B cell (primary cell): ENCODE data around the gene RBM33. TPM values are rescaled to one million over a fixed set of nuclear protein-coding genes. Genes with fewer than 3 reads are reported as not detected.

Experiments used
- ATAC-seq: fragments of 200-7000 bp; cut with Tn5 transposase; one replicate; pipeline ENCODE4 v1.10.0; 2021; ENCODE audit warnings: low read depth, mild to moderate bottlenecking, moderate number of reproducible peaks, moderate library complexity
- CTCF ChIA-PET: fragments of 350-600 bp; sonication (Branson Sonifier 250); formaldehyde crosslinking; loops from one replicate; lab custom pipeline; 2021; ENCODE audit warnings: antibody characterized with exemption, inconsistent platforms; lab: Charles Lee
- POLR2A ChIA-PET: fragments of 350-600 bp; sonication (Branson Sonifier 250); formaldehyde crosslinking; loops from one replicate; lab custom pipeline; 2021; ENCODE audit warnings: antibody characterized with exemption; lab: Charles Lee
- DNase-seq: peaks from one replicate; pipeline ENCODE4 v3.0.0; 2013
- H2AFZ ChIP-seq: 2 replicates; pipeline ENCODE4 v1.6.1; 2012; ENCODE audit warnings: mild to moderate bottlenecking, low read depth, low read length; ENCODE audit not compliant: insufficient read depth, poor library complexity, severe bottlenecking
- H3K27ac ChIP-seq, 2 donors: 1 replicate in 1 of 2; 2 replicates in 1 of 2; pipeline ENCODE4 v1.5.1; 2012 to 2013; ENCODE audit warnings: low read length in 2 of 2, mild to moderate bottlenecking in 2 of 2, moderate library complexity in 1 of 2
- H3K27me3 ChIP-seq, 4 experiments: fragments of 200-600 bp in 1 of 4; sonication (generic) in 1 of 4; replicated peaks in 1 of 4; 1 replicate in 2 of 4; 2 replicates in 2 of 4; pipeline versions ENCODE4 v1.6.1 to v1.7.0; 2013 to 2016; ENCODE audit warnings: low read length in 3 of 4, mild to moderate bottlenecking in 2 of 4, mixed read lengths in 1 of 4, moderate library complexity in 1 of 4; ENCODE audit not compliant: insufficient read depth in 4 of 4, control insufficient read depth in 3 of 4; ENCODE audit errors: control extremely low read depth in 1 of 4
- H3K36me3 ChIP-seq, 2 experiments: replicated peaks in 1 of 2; 1 replicate in 1 of 2; 2 replicates in 1 of 2; pipeline versions ENCODE4 v1.6.1 to v1.7.1; 2013; ENCODE audit warnings: low read length in 1 of 2; ENCODE audit not compliant: insufficient read depth in 2 of 2, control insufficient read depth in 1 of 2; ENCODE audit errors: control extremely low read depth in 1 of 2, extremely low read depth in 1 of 2
- H3K4me1 ChIP-seq, 2 donors: fragments of 200-600 bp in 1 of 2; sonication (generic) in 1 of 2; 1 replicate in 1 of 2; 2 replicates in 1 of 2; pipeline versions ENCODE4 v1.5.1 to v1.6.1; 2013 to 2017; ENCODE audit warnings: low read length in 2 of 2; ENCODE audit not compliant: control insufficient read depth in 2 of 2, insufficient read depth in 2 of 2
- H3K4me2 ChIP-seq: replicated peaks from 2 replicates; pipeline ENCODE3; 2012; ENCODE audit warnings: mild to moderate bottlenecking, low read depth, low read length; ENCODE audit not compliant: poor library complexity, severe bottlenecking
- H3K4me3 ChIP-seq, 5 experiments: fragments of 200-600 bp in 1 of 5; sonication (generic) in 1 of 5; 1 replicate in 3 of 5; 2 replicates in 2 of 5; pipeline versions ENCODE4 v1.5.1 to v1.7.0; 2011 to 2016; ENCODE audit warnings: low read length in 4 of 5, mild to moderate bottlenecking in 4 of 5, low read depth in 2 of 5, control low read depth in 1 of 5, moderate library complexity in 1 of 5; ENCODE audit not compliant: insufficient read depth in 1 of 5; ENCODE audit errors: control extremely low read depth in 1 of 5, extremely low read depth in 1 of 5
- H3K79me2 ChIP-seq: fragments of 200-600 bp; sonication (generic); one replicate; pipeline ENCODE4 v1.6.0; 2016; ENCODE audit warnings: low read length; ENCODE audit not compliant: control insufficient read depth, insufficient read depth
- H3K9ac ChIP-seq: fragments of 200-600 bp; sonication (generic); 2 replicates; pipeline ENCODE4 v1.6.1; 2017; ENCODE audit warnings: mild to moderate bottlenecking, low read length, moderate library complexity
- H3K9me3 ChIP-seq, 3 donors: one replicate each; pipeline versions ENCODE4 v1.6.1 to v1.7.1; 2013; ENCODE audit warnings: low read length in 2 of 3; ENCODE audit not compliant: control insufficient read depth in 2 of 3, insufficient read depth in 1 of 3; ENCODE audit errors: control extremely low read depth in 1 of 3
- H4K20me1 ChIP-seq: 2 replicates; pipeline ENCODE4 v1.6.0; 2012; ENCODE audit warnings: mild to moderate bottlenecking, low read length; ENCODE audit not compliant: insufficient read depth, control insufficient read depth, poor library complexity, severe bottlenecking
- H3K27ac Mint-ChIP-seq: one replicate; pipeline ENCODE4 v1.8.0; 2021; ENCODE audit warnings: mixed read lengths
- H3K27me3 Mint-ChIP-seq: one replicate; pipeline ENCODE4 v1.8.0; 2021; ENCODE audit warnings: mixed read lengths
- H3K4me1 Mint-ChIP-seq: one replicate; pipeline ENCODE4 v1.8.0; 2021; ENCODE audit warnings: mixed read lengths
- H3K4me3 Mint-ChIP-seq: one replicate; pipeline ENCODE4 v1.8.0; 2021; ENCODE audit warnings: mixed read lengths
- H3K9me3 Mint-ChIP-seq: one replicate; pipeline ENCODE4 v1.8.0; 2022; ENCODE audit warnings: mixed read lengths; ENCODE audit not compliant: insufficient read depth
- CTCF ChIP-seq: fragments of 200-600 bp; IDR thresholded peaks from one replicate; pipeline ENCODE4 v1.8.0; 2022; ENCODE audit warnings: antibody characterized with exemption, mild to moderate bottlenecking
- EZH2 ChIP-seq: IDR thresholded peaks from 2 replicates; pipeline ENCODE4 v1.6.1; 2012; ENCODE audit warnings: borderline replicate concordance, low read depth, mild to moderate bottlenecking, moderate library complexity, low read length; ENCODE audit not compliant: insufficient read depth, poor library complexity, severe bottlenecking
- WGBS: methylation state at CpG from one replicate; pipeline ENCODE4 v1.1.5; 2013; ENCODE audit warnings: missing lambda C conversion rate; ENCODE audit not compliant: insufficient coverage; 5-methylcytosine and 5-hydroxymethylcytosine counted together
- intact Hi-C: fragments of 100-400 bp; cut with micrococcal nuclease; formaldehyde crosslinking; loops from one replicate; pipeline ENCODE4 v1.10.0; 2022
- polyA plus RNA-seq: library from polyadenylated mRNA; depleted of rRNA; stranded (reverse); fragments of >200 nt; gene quantifications from 2 replicates; pipeline ENCODE4 v1.2.3, GENCODE V29; 2012
- total RNA-seq, 2 donors: library from RNA; stranded (reverse); fragments of 120-200 nt in 1 of 2; gene quantifications; 1 replicate in 1 of 2; 2 replicates in 1 of 2; pipeline versions ENCODE4 v1.2.3 to v1.2.4, GENCODE V29; 2013 to 2022

Gene RBM33
- total and polyA plus RNA-seq, 2 donors (not counting 1 experiment from before 2014, with no cell fraction given): 33.5 to 189 TPM

GRCh38 chr7:155785536-155785935 lies 141.1 kb downstream of the RBM33 start:
- Histone ChIP-seq H3K79me2 (no peaks in the 10 kb centered on the region), H3K27me3 (peaks cover 0 to 7% (median 2%) of the 10 kb centered on the region in 4 experiments), H3K4me1 (peaks cover 6 to 11% of the 10 kb centered on the region in 2 donors), H2AFZ (no peak overlapping the region), H4K20me1 (peaks cover under 1% of the 10 kb centered on the region), H3K9ac (no peak overlapping the region), H3K4me3 (no peak overlapping the region), H3K36me3 (peaks cover 0 to 26% of the 10 kb centered on the region in 2 experiments), H3K9me3 (no peaks in the 10 kb centered on the region), H3K4me2 (no peak overlapping the region), H3K27ac (no peak overlapping the region)
- 89% methylated on average over 5 of the region's 10 CpGs for WGBS
- H3K27ac Mint-ChIP-seq: no peak overlapping the region
- CTCF ChIA-PET: interaction anchor here (0.8 kb wide), 1 partner anchor 9 kb away, joined by 4 read pairs; no protein-coding TSS in a partner anchor
- intact Hi-C loops: no loop called here
- peaks cover 10% of the 10 kb centered on the region for H3K4me1 Mint-ChIP-seq
- H3K9me3 Mint-ChIP-seq: no peaks in the 10 kb centered on the region
- no peak overlapping the region for H3K4me3 Mint-ChIP-seq
- POLR2A ChIA-PET: no interaction called here
- H3K27me3 Mint-ChIP-seq: peaks cover 13% of the 10 kb centered on the region
- TF ChIP-seq EZH2: no peak
- no peak for TF ChIP-seq CTCF
- no peak for ATAC-seq
- DNase-seq: no peak

GRCh38 chr7:155786491-155786890 lies 142.0 kb downstream of the RBM33 start:
- Mint-ChIP-seq H3K27ac (no peak overlapping the region), H3K9me3 (no peaks in the 10 kb centered on the region), H3K4me1 (peaks cover 10% of the 10 kb centered on the region), H3K4me3 (no peak overlapping the region), H3K27me3 (peaks cover 13% of the 10 kb centered on the region)
- ATAC-seq (no peak), DNase-seq (no peak)
- peaks cover 0 to 7% (median 2%) of the 10 kb centered on the region in 4 experiments for H3K27me3 ChIP-seq
- H3K4me2 ChIP-seq: no peak overlapping the region
- H2AFZ ChIP-seq: no peak overlapping the region
- no peaks in the 10 kb centered on the region for H3K79me2 ChIP-seq
- no peak overlapping the region for H3K27ac ChIP-seq
- H3K4me1 ChIP-seq: peaks cover 6 to 11% of the 10 kb centered on the region in 2 donors
- no peak overlapping the region for H3K9ac ChIP-seq
- H3K9me3 ChIP-seq: no peaks in the 10 kb centered on the region
- POLR2A ChIA-PET: no interaction called here
- TF ChIP-seq CTCF (no peak), EZH2 (no peak)
- H4K20me1 ChIP-seq: no peaks in the 10 kb centered on the region
- peaks cover 0 to 18% of the 10 kb centered on the region in 2 experiments for H3K36me3 ChIP-seq
- H3K4me3 ChIP-seq: no peak overlapping the region
- 90% methylated on average over 2 of the region's 10 CpGs for WGBS
- intact Hi-C loops: no loop called here
- CTCF ChIA-PET: interaction anchor here (0.9 kb wide), 1 partner anchor 1600 kb away, joined by 3 read pairs; no protein-coding TSS in a partner anchor
